HG02571 (cell line): ENCODE results near the gene ZMYND19.
"Not testable (repeated sequence)": the region's sequence is repeated elsewhere in the genome, so short reads cannot be mapped to it uniquely, and the experiment has no call there.

Source experiments
- ATAC-seq: cut with Tn5 transposase; IDR thresholded peaks from one replicate; pipeline ENCODE4 v1.9.1; 2021; ENCODE audit warnings: mild to moderate bottlenecking, moderate library complexity; ENCODE audit not compliant: unreplicated experiment

ZMYND19 gene

GRCh38 chr9:137564134-137564533, 26.2 kb downstream of the ZMYND19 start:
- ATAC-seq: no peak

- no peak for ATAC-seq
Measured at GRCh38 chr9:137558127-137558526, 32.2 kb downstream of the ZMYND19 start.

GRCh38 chr9:137556069-137556838, 34.1 kb downstream of the ZMYND19 start:
- no peak for ATAC-seq

GRCh38 chr9:137555179-137555578, 35.1 kb downstream of the ZMYND19 start:
- ATAC-seq: no peak

- no peak for ATAC-seq
Measured at GRCh38 chr9:137554349-137554748, 36.0 kb downstream of the ZMYND19 start.

- not testable (repeated sequence) for ATAC-seq
Measured at GRCh38 chr9:137553654-137554053, 36.7 kb downstream of the ZMYND19 start.

- peak; percentile 19 for ATAC-seq
Measured at GRCh38 chr9:137552022-137552768, 38.1 kb downstream of the ZMYND19 start.

GRCh38 chr9:137551264-137552021, 38.9 kb downstream of the ZMYND19 start, which contains the start of gene MRPL41:
TSS of gene MRPL41 (plus strand) at chr9:137551879. CDS start at chr9:137552082, 203 bp downstream.
- peak; percentile 77 for ATAC-seq

GRCh38 chr9:137550958-137551263, 39.4 kb downstream of the ZMYND19 start:
- ATAC-seq: not testable (repeated sequence)

GRCh38 chr9:137550231-137550621, 40.1 kb downstream of the ZMYND19 start, which contains the start of gene PNPLA7:
TSS of gene PNPLA7 (minus strand) at chr9:137550402. CDS start at chr9:137550197, 205 bp downstream.
- ATAC-seq: no peak

- no peak for ATAC-seq
Measured at GRCh38 chr9:137547687-137548543, 42.4 kb downstream of the ZMYND19 start.

- no peak for ATAC-seq
Measured at GRCh38 chr9:137545123-137545522, 45.2 kb downstream of the ZMYND19 start.

- ATAC-seq: no peak
Measured at GRCh38 chr9:137544176-137544760, 46.0 kb downstream of the ZMYND19 start.

GRCh38 chr9:137543237-137543963, 46.9 kb downstream of the ZMYND19 start:
- ATAC-seq: no peak

- ATAC-seq: no peak
Measured at GRCh38 chr9:137542486-137542885, 47.8 kb downstream of the ZMYND19 start.

GRCh38 chr9:137540536-137540935, 49.8 kb downstream of the ZMYND19 start:
- ATAC-seq: no peak

GRCh38 chr9:137538058-137538457, 52.3 kb downstream of the ZMYND19 start:
- no peak for ATAC-seq

GRCh38 chr9:137536594-137537131, 53.6 kb downstream of the ZMYND19 start:
- ATAC-seq: not testable (repeated sequence)

GRCh38 chr9:137535120-137535428, 55.2 kb downstream of the ZMYND19 start:
- no peak for ATAC-seq
